Raji (cell line): ENCODE results near the gene CCIN.

Experiments used
- POLR2A ChIP-seq: IDR thresholded peaks from 2 replicates; pipeline ENCODE4 v1.6.1; 2011; ENCODE audit warnings: low read depth, low read length, control low read depth; ENCODE audit not compliant: insufficient read depth

Gene CCIN

DNA sequence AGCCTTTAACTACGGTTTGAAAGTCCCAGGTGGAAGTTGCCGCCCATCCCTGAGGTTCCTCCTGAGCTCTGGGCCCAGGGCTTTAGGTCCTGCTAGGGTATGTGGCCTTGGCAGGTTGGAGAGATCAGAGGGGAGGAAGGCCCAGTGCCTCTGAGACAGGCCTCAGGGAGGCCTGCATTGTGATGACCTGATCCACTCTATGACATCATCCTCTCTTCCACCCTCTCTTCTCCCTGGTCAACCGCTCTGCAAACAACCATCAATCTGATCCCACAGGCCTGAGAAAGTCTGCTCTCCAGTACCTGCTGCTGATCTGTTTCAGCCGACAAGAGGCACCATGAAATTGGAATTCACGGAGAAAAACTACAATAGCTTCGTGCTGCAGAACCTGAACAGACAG, at the start of gene CCIN:
TSS of gene CCIN (plus strand) at position 223 of the 400 bp plus-strand sequence. CDS start at position 338, 115 bp downstream.
- no peak for TF ChIP-seq POLR2A

DNA sequence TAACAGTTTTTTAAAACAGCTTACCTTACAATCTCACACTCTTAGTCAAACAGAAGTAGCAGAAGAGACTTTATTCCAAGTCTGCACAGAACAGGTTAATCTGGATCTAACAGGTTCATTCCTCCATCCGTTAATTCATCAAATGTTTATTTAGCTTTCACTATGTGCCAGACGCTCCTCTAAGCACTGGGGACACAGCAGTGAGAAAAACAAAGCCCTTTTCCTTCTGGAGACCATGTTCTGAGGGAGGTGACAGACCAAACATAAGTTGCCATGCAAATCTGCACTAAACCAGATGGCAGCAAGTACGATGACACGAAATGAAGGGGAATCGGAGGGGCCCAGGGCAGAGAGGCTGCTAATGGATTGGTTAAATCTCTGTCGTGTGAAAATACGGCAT, 49.7 kb upstream of the CCIN start:
- no peak for TF ChIP-seq POLR2A

DNA sequence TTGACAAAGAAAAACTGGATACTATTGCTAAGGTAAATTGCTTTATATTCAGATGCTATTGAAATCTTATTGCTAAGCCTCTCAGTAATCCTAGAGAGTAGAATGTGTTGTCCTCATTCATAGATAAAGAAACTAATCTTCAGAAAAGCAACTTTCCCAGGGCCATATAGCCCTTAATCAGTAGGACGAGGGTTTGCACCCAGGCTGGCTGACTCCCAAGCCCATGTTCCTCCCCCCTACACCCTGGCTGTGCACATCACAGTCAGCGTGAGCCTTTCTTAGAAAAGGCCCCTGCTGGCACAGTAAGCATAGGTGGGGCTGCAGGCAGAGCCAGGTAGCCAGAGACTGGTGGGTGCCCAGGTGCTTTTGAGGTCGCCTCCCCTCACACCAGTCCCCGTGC, 48.5 kb upstream of the CCIN start:
- TF ChIP-seq POLR2A: no peak

DNA sequence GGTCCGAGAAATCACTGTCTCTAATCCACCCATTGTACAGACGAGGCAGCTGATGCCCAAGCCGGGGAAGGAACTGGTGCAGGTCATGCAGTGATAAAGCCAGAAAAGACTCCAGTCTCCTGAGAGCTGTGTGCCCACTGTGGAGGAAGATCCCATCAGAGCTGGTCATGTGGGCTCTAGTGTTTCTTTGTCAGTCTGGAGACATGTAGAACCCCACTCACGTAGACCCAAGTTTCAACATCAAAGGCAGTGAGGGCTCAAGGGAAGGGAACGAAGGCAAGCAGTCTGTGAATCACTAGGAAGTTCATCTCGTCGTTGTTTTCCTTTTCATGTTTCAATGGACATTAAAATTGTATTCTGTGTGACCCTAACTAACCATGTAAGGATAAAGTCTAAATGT, 47.2 kb upstream of the CCIN start:
- no peak for TF ChIP-seq POLR2A

DNA sequence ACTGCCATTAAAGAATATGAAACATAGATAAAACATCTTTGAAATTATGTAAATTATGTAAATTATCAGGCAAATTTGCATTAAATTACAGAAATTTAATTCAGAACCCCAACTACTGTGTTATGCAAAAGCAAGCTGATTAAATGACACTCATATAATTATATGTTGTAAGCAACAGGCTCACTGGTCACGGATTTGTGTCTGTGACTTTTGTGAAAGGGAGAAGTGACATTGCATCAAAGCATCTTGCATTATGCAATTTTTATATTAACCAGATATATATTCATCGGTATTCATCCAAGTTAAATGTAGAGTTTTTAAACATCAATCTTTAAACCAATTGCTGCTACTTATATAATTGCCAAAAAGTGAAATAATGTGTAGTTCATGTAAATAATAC, 45.7 kb upstream of the CCIN start:
- TF ChIP-seq POLR2A: no peak

- no peak for TF ChIP-seq POLR2A
These were observed 43.9 kb upstream of the CCIN start for GRCh38 chr9:36125062-36125855.

DNA sequence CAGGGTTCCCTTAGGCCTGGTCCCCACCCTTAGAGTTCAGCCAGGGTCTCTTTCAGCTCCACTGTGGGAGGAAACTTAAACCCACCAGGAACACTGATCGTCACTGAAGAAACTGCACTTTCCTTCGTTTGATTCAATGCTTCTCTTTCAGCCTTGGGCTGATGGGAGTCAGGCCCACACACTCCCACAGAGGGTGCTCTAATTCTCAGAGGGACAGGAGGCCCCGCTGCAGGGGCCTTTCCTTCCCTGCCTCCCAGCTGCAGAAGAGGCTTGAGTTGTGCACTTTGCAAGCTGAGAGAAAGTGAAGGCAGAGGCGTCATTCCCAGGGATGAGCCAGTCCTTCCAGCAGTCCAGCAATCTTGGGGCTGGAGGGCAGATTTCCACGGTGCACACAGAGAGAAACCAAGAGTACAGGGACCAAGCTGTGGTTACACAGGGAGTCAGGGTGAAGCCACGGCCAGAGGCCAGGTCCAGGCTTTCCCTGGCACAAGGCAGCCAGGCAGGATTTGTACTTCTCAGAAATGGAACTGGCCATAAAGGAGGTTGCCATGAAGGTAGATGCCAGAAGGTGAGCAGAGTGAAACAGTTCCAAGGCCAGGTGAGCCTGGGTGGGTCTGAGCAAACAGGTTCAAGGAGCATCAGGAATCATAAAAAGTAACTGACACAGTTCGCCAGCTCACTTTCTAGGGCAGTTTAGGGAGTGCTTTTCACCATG, 43.0 kb upstream of the CCIN start:
- TF ChIP-seq POLR2A: no peak

DNA sequence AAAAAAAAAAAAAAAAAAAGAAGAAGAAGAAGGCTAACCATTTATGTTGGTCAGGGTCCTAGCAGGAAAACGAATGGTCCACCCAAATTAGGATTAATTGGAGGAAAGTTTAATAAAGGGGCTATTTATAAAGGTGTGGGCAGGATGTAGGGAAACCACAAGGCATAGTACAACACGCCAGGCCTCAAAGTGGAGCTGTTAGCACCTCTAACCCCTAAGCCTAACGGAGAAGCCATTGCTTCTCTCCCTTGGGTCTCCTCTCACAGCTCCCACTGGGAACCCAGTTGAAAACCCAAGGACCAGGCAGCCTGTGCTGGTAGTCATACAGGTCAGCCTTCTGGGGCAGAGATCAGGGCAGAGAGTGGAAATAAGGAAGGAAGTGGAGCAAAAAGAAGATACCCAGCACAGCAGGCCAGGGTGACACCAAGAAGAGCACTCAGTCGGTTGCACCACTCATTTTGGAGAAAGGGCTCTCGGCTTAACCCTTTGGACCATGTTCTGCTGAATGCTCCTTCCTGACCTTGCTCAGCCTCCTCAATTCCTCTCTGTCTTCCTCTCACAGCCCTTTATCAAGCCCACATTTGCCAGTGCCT, 41.4 kb upstream of the CCIN start:
- TF ChIP-seq POLR2A: no peak

GRCh38 chr9:36128349-36128748, 40.8 kb upstream of the CCIN start:
- TF ChIP-seq POLR2A: no peak

DNA sequence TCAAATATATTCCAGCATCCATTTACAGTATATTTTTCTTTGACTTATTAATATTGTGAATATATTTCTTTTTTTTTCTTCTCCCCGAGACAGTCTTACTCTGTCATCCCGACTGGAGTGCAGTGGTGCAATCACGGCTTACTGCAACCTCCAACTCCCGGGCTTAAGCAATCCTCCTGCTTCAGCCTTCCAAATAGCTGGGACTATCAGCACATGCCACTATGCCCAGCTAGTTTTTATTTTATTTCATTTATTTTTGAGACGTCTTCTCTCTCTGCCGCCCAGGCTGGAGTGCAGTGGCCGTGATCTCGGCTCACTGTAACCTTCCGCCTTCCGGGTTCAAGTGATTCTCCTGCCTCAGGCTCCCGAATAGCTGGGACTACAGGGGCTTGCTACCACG, 40.0 kb upstream of the CCIN start:
- TF ChIP-seq POLR2A: no peak

- TF ChIP-seq POLR2A: no peak
These were observed 37.1 kb upstream of the CCIN start for GRCh38 chr9:36132086-36132485.

- no peak for TF ChIP-seq POLR2A
These were observed 34.3 kb upstream of the CCIN start for GRCh38 chr9:36134761-36135505.

DNA sequence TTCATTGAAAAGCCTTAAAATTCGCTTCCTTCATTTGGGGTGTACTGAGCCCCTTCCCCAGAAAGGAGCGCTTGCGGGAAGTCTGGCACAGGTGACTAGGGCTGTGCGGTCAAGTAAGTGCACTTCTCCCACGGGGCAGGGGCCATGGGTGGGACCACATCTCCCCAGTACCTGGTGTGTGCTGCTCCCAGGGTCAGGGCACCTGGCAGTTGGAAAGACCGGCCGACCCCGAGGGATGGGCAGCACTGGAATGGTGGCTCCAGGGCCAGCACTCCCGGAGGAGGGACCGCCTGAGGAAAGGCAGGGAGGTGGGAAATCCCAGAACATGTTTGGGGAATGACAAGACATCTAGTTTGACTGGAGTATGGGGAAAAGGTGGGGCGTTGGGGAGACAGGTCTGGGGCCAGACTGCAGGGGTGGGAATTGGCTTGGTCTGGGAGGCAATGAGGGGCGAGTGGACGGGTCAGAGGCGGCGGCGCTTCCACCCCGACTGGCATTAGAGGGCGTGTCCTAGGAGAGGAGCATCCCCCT, 33.4 kb upstream of the CCIN start:
- no peak for TF ChIP-seq POLR2A

GRCh38 chr9:36136272-36136893, 32.8 kb upstream of the CCIN start, which contains the start of gene GLIPR2:
TSS of gene GLIPR2 (plus strand) at chr9:36136733. CDS start at chr9:36136779, 46 bp downstream.
- no peak for TF ChIP-seq POLR2A

GRCh38 chr9:36136894-36137391, 32.2 kb upstream of the CCIN start:
- no peak for TF ChIP-seq POLR2A

DNA sequence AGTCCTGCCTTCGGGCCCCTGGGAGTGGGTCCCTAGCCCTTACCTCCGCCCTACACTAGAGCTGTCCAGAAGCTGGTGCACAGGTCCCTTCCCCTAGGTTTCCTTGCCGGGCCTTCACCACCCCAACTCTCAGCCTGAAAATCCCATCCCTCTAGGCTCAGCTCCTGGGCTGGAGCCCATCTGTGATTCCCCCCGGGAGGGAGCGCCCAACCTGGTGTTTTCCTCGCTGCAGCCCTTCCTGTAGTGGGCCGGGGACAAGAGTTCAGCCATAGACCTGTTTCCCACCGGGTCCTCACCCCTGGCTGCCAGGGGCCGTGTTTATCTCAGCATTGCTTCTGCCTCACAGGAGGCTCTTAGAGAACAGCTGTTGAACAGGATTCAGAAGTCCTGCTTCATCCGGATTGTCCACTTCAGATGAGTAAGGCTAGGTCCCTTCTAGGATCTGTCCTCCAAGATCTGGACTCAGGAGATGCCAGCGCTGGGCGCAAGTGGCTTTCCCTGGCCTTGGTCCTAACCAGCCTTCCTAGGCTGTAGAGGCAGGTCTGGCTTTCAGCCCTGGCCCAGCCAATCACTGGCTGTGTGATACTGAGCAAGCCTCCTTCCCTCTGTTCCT, 31.7 kb upstream of the CCIN start:
- no peak for TF ChIP-seq POLR2A
